Suprapubic skin (tissue), 4 donors: ENCODE data around the gene PNRC2. TPM values are rescaled to one million over a fixed set of nuclear protein-coding genes. Genes with fewer than 3 reads are reported as not detected.

Source experiments
- DNase-seq, 2 donors: peaks; one replicate each; pipeline ENCODE4 v3.0.0-alpha.2; 2019; ENCODE audit warnings: low spot score in 2 of 2
- H3K27ac ChIP-seq: fragments of 200-600 bp; sonication (generic); one replicate; pipeline ENCODE4 v1.5.1; 2019
- H3K27me3 ChIP-seq: fragments of 200-600 bp; sonication (generic); one replicate; pipeline ENCODE4 v1.5.1; 2019
- H3K36me3 ChIP-seq: fragments of 200-600 bp; sonication (generic); one replicate; pipeline ENCODE4 v1.5.1; 2019
- H3K4me1 ChIP-seq: fragments of 200-600 bp; sonication (generic); one replicate; pipeline ENCODE4 v1.5.1; 2019
- H3K4me3 ChIP-seq: fragments of 200-600 bp; sonication (generic); one replicate; pipeline ENCODE4 v1.5.1; 2019; ENCODE audit warnings: mild to moderate bottlenecking
- H3K9me3 ChIP-seq: fragments of 200-600 bp; sonication (generic); one replicate; pipeline ENCODE4 v1.5.1; 2019
- EP300 ChIP-seq: sonication (generic); formaldehyde crosslinking; IDR thresholded peaks from one replicate; pipeline ENCODE4 v1.6.1; 2017; ENCODE audit warnings: antibody characterized with exemption
- POLR2A ChIP-seq, 2 donors: fragments of 450-650 bp; IDR thresholded peaks; one replicate each; pipeline ENCODE4 v1.6.1; 2017; ENCODE audit warnings: antibody characterized with exemption in 2 of 2, mild to moderate bottlenecking in 2 of 2, moderate library complexity in 2 of 2
- POLR2AphosphoS5 ChIP-seq, 3 donors: sonication (generic); formaldehyde crosslinking; IDR thresholded peaks; one replicate each; pipeline ENCODE4 v1.6.1; 2017; ENCODE audit warnings: antibody characterized with exemption in 3 of 3
- WGBS: methylation state at CpG from one replicate; pipeline ENCODE4 v1.1.5; 2018; 5-methylcytosine and 5-hydroxymethylcytosine counted together
- total RNA-seq, 4 donors: library from RNA; depleted of rRNA; stranded (reverse); fragments of >200 nt; gene quantifications; one replicate each; pipeline ENCODE4 v1.1.0, GENCODE V29; 2016
- TF ChIP-seq, protein P1 (sequence below), 2 donors: fragments of 200-600 bp in 1 of 2; fragments of 450-650 bp in 1 of 2; sonication (generic) in 1 of 2; IDR thresholded peaks; one replicate each; pipeline ENCODE4 v1.5.1; 2016 to 2019; ENCODE audit warnings: antibody characterized with exemption in 2 of 2, mild to moderate bottlenecking in 1 of 2, moderate library complexity in 1 of 2

PNRC2 gene
- total RNA-seq, 4 donors from 2014 or later = 80.4 to 101 (median 87.9) TPM

- no peak overlapping the region for H3K27ac ChIP-seq
- H3K27me3 ChIP-seq = no peaks in the 10 kb centered on the region
- H3K9me3 ChIP-seq = no peaks in the 10 kb centered on the region
- DNase-seq = no peak
- TF ChIP-seq POLR2A (IDR thresholded peaks at IDR 0.05) (no peak), POLR2AphosphoS5 (IDR thresholded peaks at IDR 0.05) (no peak), EP300 (no peak)
- TF ChIP-seq, protein P1, sequence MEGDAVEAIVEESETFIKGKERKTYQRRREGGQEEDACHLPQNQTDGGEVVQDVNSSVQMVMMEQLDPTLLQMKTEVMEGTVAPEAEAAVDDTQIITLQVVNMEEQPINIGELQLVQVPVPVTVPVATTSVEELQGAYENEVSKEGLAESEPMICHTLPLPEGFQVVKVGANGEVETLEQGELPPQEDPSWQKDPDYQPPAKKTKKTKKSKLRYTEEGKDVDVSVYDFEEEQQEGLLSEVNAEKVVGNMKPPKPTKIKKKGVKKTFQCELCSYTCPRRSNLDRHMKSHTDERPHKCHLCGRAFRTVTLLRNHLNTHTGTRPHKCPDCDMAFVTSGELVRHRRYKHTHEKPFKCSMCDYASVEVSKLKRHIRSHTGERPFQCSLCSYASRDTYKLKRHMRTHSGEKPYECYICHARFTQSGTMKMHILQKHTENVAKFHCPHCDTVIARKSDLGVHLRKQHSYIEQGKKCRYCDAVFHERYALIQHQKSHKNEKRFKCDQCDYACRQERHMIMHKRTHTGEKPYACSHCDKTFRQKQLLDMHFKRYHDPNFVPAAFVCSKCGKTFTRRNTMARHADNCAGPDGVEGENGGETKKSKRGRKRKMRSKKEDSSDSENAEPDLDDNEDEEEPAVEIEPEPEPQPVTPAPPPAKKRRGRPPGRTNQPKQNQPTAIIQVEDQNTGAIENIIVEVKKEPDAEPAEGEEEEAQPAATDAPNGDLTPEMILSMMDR (IDR thresholded peaks at IDR 0.05) = no peak
- peaks cover 30% of the 10 kb centered on the region for H3K4me1 ChIP-seq
- H3K36me3 ChIP-seq = peaks cover 28% of the 10 kb centered on the region
- 73% methylated on average over 1 of the region's 1 CpG for WGBS
- H3K4me3 ChIP-seq = no peak overlapping the region
These were observed 4.1 kb downstream of the PNRC2 start for GRCh38 chr1:23963617-23964234.

- 76% methylated on average over 3 of the region's 3 CpGs for WGBS
- no peaks in the 10 kb centered on the region for H3K27me3 ChIP-seq
- H3K4me1 ChIP-seq = peaks cover 25% of the 10 kb centered on the region
- peaks cover 28% of the 10 kb centered on the region for H3K36me3 ChIP-seq
- H3K9me3 ChIP-seq = no peaks in the 10 kb centered on the region
- H3K27ac ChIP-seq = no peak overlapping the region
- DNase-seq = no peak
- no peak overlapping the region for H3K4me3 ChIP-seq
- TF ChIP-seq, protein P1 (IDR thresholded peaks at IDR 0.05) = no peak
- TF ChIP-seq EP300 (no peak), POLR2A (IDR thresholded peaks at IDR 0.05) (no peak), POLR2AphosphoS5 (IDR thresholded peaks at IDR 0.05) (no peak)
These were observed 4.6 kb downstream of the PNRC2 start for GRCh38 chr1:23964235-23964668.

GRCh38 chr1:23964790-23965740 lies 5.4 kb downstream of the PNRC2 start:
- TF ChIP-seq, protein P1 (IDR thresholded peaks at IDR 0.05) = no peak
- TF ChIP-seq POLR2AphosphoS5 (IDR thresholded peaks at IDR 0.05) (no peak), EP300 (no peak), POLR2A (IDR thresholded peaks at IDR 0.05) (no peak)
- Histone ChIP-seq H3K36me3 (peaks cover 33% of the 10 kb centered on the region), H3K27ac (no peak overlapping the region), H3K4me3 (no peak overlapping the region), H3K9me3 (no peaks in the 10 kb centered on the region), H3K4me1 (peaks cover 24% of the 10 kb centered on the region), H3K27me3 (no peaks in the 10 kb centered on the region)
- 71% methylated on average over 5 of the region's 5 CpGs for WGBS
- DNase-seq = no peak

GRCh38 chr1:23966973-23967493 lies 7.4 kb downstream of the PNRC2 start:
- no peaks in the 10 kb centered on the region for H3K9me3 ChIP-seq
- DNase-seq = no peak
- TF ChIP-seq EP300 = no peak
- TF ChIP-seq, protein P1 (IDR thresholded peaks at IDR 0.05) = no peak
- no peak for TF ChIP-seq POLR2AphosphoS5 (IDR thresholded peaks at IDR 0.05)
- TF ChIP-seq POLR2A (IDR thresholded peaks at IDR 0.05) = no peak
- H3K36me3 ChIP-seq = peaks cover 53% of the 10 kb centered on the region
- peaks cover 14% of the 10 kb centered on the region for H3K4me1 ChIP-seq
- H3K27me3 ChIP-seq = no peaks in the 10 kb centered on the region
- no peak overlapping the region for H3K4me3 ChIP-seq
- H3K27ac ChIP-seq = no peak overlapping the region

- TF ChIP-seq POLR2AphosphoS5 (IDR thresholded peaks at IDR 0.05) = no peak
- TF ChIP-seq, protein P1 (IDR thresholded peaks at IDR 0.05) = no peak
- no peak for TF ChIP-seq POLR2A (IDR thresholded peaks at IDR 0.05)
- no peak for TF ChIP-seq EP300
- WGBS = 68% methylated on average over 2 of the region's 2 CpGs
- H3K27ac ChIP-seq = no peak overlapping the region
These were observed 8.2 kb downstream of the PNRC2 start for GRCh38 chr1:23967871-23968270.

More at GRCh38 chr1:23967871-23968270, 8.2 kb downstream of the PNRC2 start:
- DNase-seq = no peak
- H3K27me3 ChIP-seq = no peaks in the 10 kb centered on the region
- no peak overlapping the region for H3K4me3 ChIP-seq
- H3K36me3 ChIP-seq = peaks cover 61% of the 10 kb centered on the region
- H3K4me1 ChIP-seq = peaks cover 13% of the 10 kb centered on the region
- no peaks in the 10 kb centered on the region for H3K9me3 ChIP-seq
